ENCODE results near the gene PCNT. TPM values are rescaled to one million over a fixed set of nuclear protein-coding genes. Genes with fewer than 3 reads are reported as not detected.

Gene PCNT
- total and polyA plus RNA-seq, 2 of the 8 experiments (the other 6 are each of a cell fraction or from before 2014, with no cell fraction given), result 9.9 to 45.1 TPM

DNA sequence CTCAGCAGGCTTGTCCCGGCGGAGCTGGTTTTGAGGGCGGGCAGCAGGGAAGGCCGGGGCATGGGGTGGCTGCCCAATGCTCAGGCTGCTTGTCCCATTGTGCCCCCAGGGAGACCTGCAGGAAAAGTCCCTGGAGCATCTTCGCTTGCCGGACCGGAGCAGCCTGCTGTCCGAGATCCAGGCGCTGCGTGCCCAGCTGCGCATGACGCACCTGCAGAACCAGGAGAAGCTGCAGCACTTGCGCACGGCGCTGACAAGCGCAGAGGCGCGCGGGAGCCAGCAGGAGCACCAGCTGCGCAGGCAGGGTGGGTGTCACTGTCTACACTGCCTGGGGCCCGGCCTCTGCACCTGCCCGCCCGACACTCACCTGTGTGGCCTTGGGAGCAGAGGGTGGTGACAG, 104.3 kb downstream of the PCNT start (continued):
- TF ChIP-seq SAP30 (IDR thresholded peaks at IDR 0.05; ENCODE audit: insufficient read depth, insufficient replicate concordance, low read length) (no peak), EGR1 (IDR thresholded peaks at IDR 0.05; ENCODE audit: borderline replicate concordance, low read depth, low read length) (no peak), TCF12 (IDR thresholded peaks at IDR 0.05; ENCODE audit: low read depth, low read length) (no peak)
